Measurements from ENCODE around the gene FTO. TPM values are rescaled to one million over a fixed set of nuclear protein-coding genes. Genes with fewer than 3 reads are reported as not detected.

Gene FTO
- total RNA-seq, 1 donor from 2014 or later: 66.4 TPM

GRCh38 chr16:53991754-53992378, 287.9 kb downstream of the FTO start:
- intact Hi-C loops (cut with micrococcal nuclease): no loop called here

GRCh38 chr16:53995378-53995777, 291.4 kb downstream of the FTO start:
- intact Hi-C loops (cut with micrococcal nuclease): no loop called here

GRCh38 chr16:53996961-53997360, 293.0 kb downstream of the FTO start:
- intact Hi-C loops (cut with micrococcal nuclease): no loop called here

- intact Hi-C loops (cut with micrococcal nuclease): no loop called here
These were observed 294.3 kb downstream of the FTO start for GRCh38 chr16:53998024-53998810.

GRCh38 chr16:53998966-53999522, 295.1 kb downstream of the FTO start:
- intact Hi-C loops (cut with micrococcal nuclease): no loop called here

- intact Hi-C loops (cut with micrococcal nuclease): no loop called here
These were observed 295.9 kb downstream of the FTO start for GRCh38 chr16:53999841-54000240.

GRCh38 chr16:54000361-54000760, 296.4 kb downstream of the FTO start:
- intact Hi-C loops (cut with micrococcal nuclease): no loop called here

GRCh38 chr16:54006693-54007092, 302.7 kb downstream of the FTO start:
- intact Hi-C loops (cut with micrococcal nuclease): no loop called here

- intact Hi-C loops (cut with micrococcal nuclease): no loop called here
These were observed 303.5 kb downstream of the FTO start for GRCh38 chr16:54007504-54007903.

GRCh38 chr16:54009464-54010176, 305.7 kb downstream of the FTO start:
- intact Hi-C loops (cut with micrococcal nuclease): no loop called here

- intact Hi-C loops (cut with micrococcal nuclease): no loop called here
These were observed 311.2 kb downstream of the FTO start for GRCh38 chr16:54015147-54015546.

GRCh38 chr16:54022362-54022761, 318.4 kb downstream of the FTO start:
- intact Hi-C loops (cut with micrococcal nuclease): no loop called here

- intact Hi-C loops (cut with micrococcal nuclease): no loop called here
These were observed 322.5 kb downstream of the FTO start for GRCh38 chr16:54026456-54026855.

GRCh38 chr16:54027062-54027461, 323.1 kb downstream of the FTO start:
- intact Hi-C loops (cut with micrococcal nuclease): no loop called here

GRCh38 chr16:54027558-54027957, 323.6 kb downstream of the FTO start:
- intact Hi-C loops (cut with micrococcal nuclease): no loop called here

GRCh38 chr16:54027995-54028394, 324.0 kb downstream of the FTO start:
- intact Hi-C loops (cut with micrococcal nuclease): no loop called here

- intact Hi-C loops (cut with micrococcal nuclease): no loop called here
These were observed 326.5 kb downstream of the FTO start for GRCh38 chr16:54030451-54030850.

GRCh38 chr16:54031107-54031760, 327.3 kb downstream of the FTO start:
- intact Hi-C loops (cut with micrococcal nuclease): no loop called here

GRCh38 chr16:54033747-54034146, 329.8 kb downstream of the FTO start:
- intact Hi-C loops (cut with micrococcal nuclease): no loop called here

GRCh38 chr16:54034684-54035083, 330.7 kb downstream of the FTO start:
- intact Hi-C loops (cut with micrococcal nuclease): no loop called here

- intact Hi-C loops (cut with micrococcal nuclease): no loop called here
These were observed 336.5 kb downstream of the FTO start for GRCh38 chr16:54040480-54040879.

- intact Hi-C loops (cut with micrococcal nuclease): no loop called here
These were observed 337.0 kb downstream of the FTO start for GRCh38 chr16:54040975-54041374.
